CD4-positive, alpha-beta T cell (primary cell): ENCODE data around the gene NUP210. TPM values are rescaled to one million over a fixed set of nuclear protein-coding genes. Genes with fewer than 3 reads are reported as not detected.
A peak's percentile ranks its signal among the peaks of the same experiment; 100 is the strongest.

Experiments
- ATAC-seq: fragments of 200-7000 bp; cut with Tn5 transposase; one replicate; pipeline ENCODE4 v1.10.0; 2022; ENCODE audit warnings: mild to moderate bottlenecking; ENCODE audit not compliant: poor library complexity
- CTCF ChIA-PET: fragments of 350-600 bp; sonication (Branson Sonifier 250); formaldehyde crosslinking; loops from one replicate; lab custom pipeline; 2021; ENCODE audit warnings: antibody characterized with exemption, inconsistent platforms; lab: Charles Lee
- POLR2A ChIA-PET: fragments of 350-600 bp; sonication (Branson Sonifier 250); formaldehyde crosslinking; loops from one replicate; lab custom pipeline; 2021; ENCODE audit warnings: antibody characterized with exemption, inconsistent platforms; lab: Charles Lee
- DNase-seq, 14 experiments: peaks; one replicate each; pipeline ENCODE4 v3.0.0-alpha.2; 2013 to 2020; ENCODE audit warnings: mixed read lengths in 2 of 14
- H3K27ac ChIP-seq, 2 donors: one replicate each; pipeline versions ENCODE4 v1.5.1 to v1.7.0; 2013; ENCODE audit warnings: low read length in 2 of 2, low read depth in 1 of 2, mild to moderate bottlenecking in 1 of 2
- H3K27me3 ChIP-seq, 2 experiments: 1 replicate in 1 of 2; 2 replicates in 1 of 2; pipeline versions ENCODE4 v1.6.1 to v1.7.0; 2013; ENCODE audit warnings: low read length in 2 of 2, control low read depth in 1 of 2, mild to moderate bottlenecking in 1 of 2, moderate library complexity in 1 of 2; ENCODE audit not compliant: insufficient read depth in 2 of 2, control insufficient read depth in 1 of 2
- H3K36me3 ChIP-seq: one replicate; pipeline ENCODE4 v1.6.1; 2013; ENCODE audit warnings: low read length, control low read depth; ENCODE audit not compliant: insufficient read depth
- H3K4me1 ChIP-seq: one replicate; pipeline ENCODE4 v1.6.1; 2013; ENCODE audit warnings: low read length, control low read depth; ENCODE audit not compliant: insufficient read depth
- H3K4me3 ChIP-seq: one replicate; pipeline ENCODE4 v1.5.1; 2013; ENCODE audit warnings: mild to moderate bottlenecking, low read length, moderate library complexity
- H3K9me3 ChIP-seq, 2 experiments: 1 replicate in 1 of 2; 2 replicates in 1 of 2; pipeline versions ENCODE4 v1.6.1 to v1.7.0; 2013; ENCODE audit warnings: low read length in 2 of 2, mild to moderate bottlenecking in 2 of 2, control low read depth in 1 of 2, moderate library complexity in 1 of 2; ENCODE audit not compliant: control insufficient read depth in 1 of 2, insufficient read depth in 1 of 2
- H3K27ac Mint-ChIP-seq: one replicate; pipeline ENCODE4 v1.8.0; 2020; ENCODE audit warnings: mixed read lengths
- H3K27me3 Mint-ChIP-seq: one replicate; pipeline ENCODE4 v1.8.0; 2021; ENCODE audit warnings: mixed read lengths
- H3K36me3 Mint-ChIP-seq: one replicate; pipeline ENCODE4 v1.8.0; 2021; ENCODE audit warnings: low read depth, mixed read lengths
- H3K4me1 Mint-ChIP-seq: one replicate; pipeline ENCODE4 v1.8.0; 2021; ENCODE audit warnings: low read depth, mixed read lengths
- H3K4me3 Mint-ChIP-seq: one replicate; pipeline ENCODE4 v1.8.0; 2020; ENCODE audit warnings: mild to moderate bottlenecking, mixed read lengths
- H3K9me3 Mint-ChIP-seq: one replicate; pipeline ENCODE4 v1.8.0; 2020; ENCODE audit warnings: mixed read lengths
- CTCF ChIP-seq: fragments of 200-600 bp; IDR thresholded peaks from one replicate; pipeline ENCODE4 v1.8.0; 2022; ENCODE audit warnings: antibody characterized with exemption, mild to moderate bottlenecking
- intact Hi-C, 2 experiments: fragments of 100-400 bp; cut with DNase I in 1 of 2; cut with micrococcal nuclease in 1 of 2; formaldehyde crosslinking; loops; one replicate each; pipeline versions ENCODE4 v1.15.1 to v1.9.0; 2023 to 2025; cut with DNase I, micrococcal nuclease
- polyA plus RNA-seq, 2 donors: library from polyadenylated mRNA; unstranded; fragments of 120-200 nt; gene quantifications; one replicate each; pipeline ENCODE4 v1.2.1, GENCODE V29; 2013
- total RNA-seq, 174 experiments: library from RNA in 2 of 174; stranded (reverse) in 2 of 174; gene quantifications; one replicate each; pipeline ENCODE4 v1.2.3 and lab custom pipeline; 2021 to 2026

Gene NUP210
- 10 to 100 TPM; 82.0 to 83.5 TPM for total RNA-seq
- polyA plus RNA-seq (2013, experiment 1 of 2), result 102 TPM
- 122 TPM for polyA plus RNA-seq (2013, experiment 2 of 2)
- 87.8 to 689 (median 299) reads per million in 172 experiments for total RNA-seq (lab: John Stamatoyannopoulos, UW)

- ATAC-seq (no peak), DNase-seq (peak in 12 of 14 experiments; percentile 13 to 75 (median 56))
- Mint-ChIP-seq H3K27me3 (no peaks in the 10 kb centered on the region), H3K9me3 (no peaks in the 10 kb centered on the region), H3K36me3 (peaks cover 19% of the 10 kb centered on the region), H3K4me1 (peaks cover 71% of the 10 kb centered on the region), H3K27ac (peak within 1 kb of the TSS; percentile 98), H3K4me3 (peak within 1 kb of the TSS; percentile 97)
- H3K27ac ChIP-seq, result peak within 1 kb of the TSS; percentile 94 to 99
- ChIA-PET POLR2A (interaction anchor here (0.9 to 8.0 kb wide), 8 partner anchors 8 to 758 kb away, joined by 3 to 75 read pairs (median 12); partner anchors contain the start of genes HDAC11, LSM3 and XPC), CTCF (interaction anchor here (1.4 to 9.4 kb wide), 4 partner anchors 8 to 74 kb away, joined by 5 to 57 read pairs (median 6); no protein-coding TSS in a partner anchor)
- no peaks in the 10 kb centered on the region for H3K27me3 ChIP-seq
- no peak for TF ChIP-seq CTCF
- intact Hi-C loops, result loop anchor here in 1 of 2 experiments (1.0 to 10.0 kb wide), 3 partner anchors 8 to 755 kb away; partner anchors contain the start of genes LSM3 and XPC
- peaks cover 73% of the 10 kb centered on the region for H3K4me1 ChIP-seq
- H3K4me3 ChIP-seq, result peak within 1 kb of the TSS; percentile 85
- H3K36me3 ChIP-seq, result no peaks in the 10 kb centered on the region
- no peaks in the 10 kb centered on the region for H3K9me3 ChIP-seq
These were observed at the start of gene NUP210 for GRCh38 chr3:13420045-13420830. Gene NUP210 (minus strand): TSS chr3:13420322. CDS start chr3:13420226, 96 bp downstream.

- Histone ChIP-seq H3K27ac (no peak overlapping the region), H3K9me3 (peaks cover 0 to under 1% of the 10 kb centered on the region in 2 experiments), H3K4me1 (no peaks in the 10 kb centered on the region), H3K36me3 (no peaks in the 10 kb centered on the region), H3K4me3 (no peak overlapping the region), H3K27me3 (no peaks in the 10 kb centered on the region)
- ATAC-seq (no peak), DNase-seq (no peak)
- POLR2A ChIA-PET, result no interaction called here
- H3K4me3 Mint-ChIP-seq, result no peak overlapping the region
- no peak overlapping the region for H3K27ac Mint-ChIP-seq
- H3K4me1 Mint-ChIP-seq, result no peaks in the 10 kb centered on the region
- no peaks in the 10 kb centered on the region for H3K9me3 Mint-ChIP-seq
- CTCF ChIA-PET, result no interaction called here
- no peak for TF ChIP-seq CTCF
- peaks cover 8% of the 10 kb centered on the region for H3K27me3 Mint-ChIP-seq
- intact Hi-C loops, result no loop called here
- H3K36me3 Mint-ChIP-seq, result no peaks in the 10 kb centered on the region
These were observed 46.7 kb upstream of the NUP210 start for GRCh38 chr3:13466781-13467180.

GRCh38 chr3:13465236-13465873 is 45.2 kb upstream of the NUP210 start:
- CTCF ChIA-PET, result no interaction called here
- no peaks in the 10 kb centered on the region for H3K36me3 ChIP-seq
- no peaks in the 10 kb centered on the region for H3K4me1 ChIP-seq
- H3K27ac ChIP-seq, result no peak overlapping the region
- Mint-ChIP-seq H3K4me1 (no peaks in the 10 kb centered on the region), H3K9me3 (no peaks in the 10 kb centered on the region), H3K27ac (no peak overlapping the region), H3K36me3 (no peaks in the 10 kb centered on the region), H3K27me3 (peaks cover 8% of the 10 kb centered on the region), H3K4me3 (no peak overlapping the region)
- H3K9me3 ChIP-seq, result peaks cover 0 to 5% of the 10 kb centered on the region in 2 experiments
- intact Hi-C loops, result no loop called here
- TF ChIP-seq CTCF, result no peak
- no peak for DNase-seq
- POLR2A ChIA-PET, result interaction anchor here (1.0 kb wide), 1 partner anchor 14 kb away, joined by 5 read pairs; the partner anchor contains the start of gene HDAC11
- no peak for ATAC-seq
- H3K4me3 ChIP-seq, result no peak overlapping the region
- peaks cover 0 to 2% of the 10 kb centered on the region in 2 experiments for H3K27me3 ChIP-seq
